ENCODE data around the gene FOXN3.
"Not testable (repeated sequence)": the region's sequence is repeated elsewhere in the genome, so short reads cannot be mapped to it uniquely, and the experiment has no call there.

The FOXN3 gene

GRCh38 chr14:89250655-89250975, 166.4 kb downstream of the FOXN3 start:
- DNase-seq (ENCODE audit: low read depth, low spot score) = not testable (repeated sequence)

DNA sequence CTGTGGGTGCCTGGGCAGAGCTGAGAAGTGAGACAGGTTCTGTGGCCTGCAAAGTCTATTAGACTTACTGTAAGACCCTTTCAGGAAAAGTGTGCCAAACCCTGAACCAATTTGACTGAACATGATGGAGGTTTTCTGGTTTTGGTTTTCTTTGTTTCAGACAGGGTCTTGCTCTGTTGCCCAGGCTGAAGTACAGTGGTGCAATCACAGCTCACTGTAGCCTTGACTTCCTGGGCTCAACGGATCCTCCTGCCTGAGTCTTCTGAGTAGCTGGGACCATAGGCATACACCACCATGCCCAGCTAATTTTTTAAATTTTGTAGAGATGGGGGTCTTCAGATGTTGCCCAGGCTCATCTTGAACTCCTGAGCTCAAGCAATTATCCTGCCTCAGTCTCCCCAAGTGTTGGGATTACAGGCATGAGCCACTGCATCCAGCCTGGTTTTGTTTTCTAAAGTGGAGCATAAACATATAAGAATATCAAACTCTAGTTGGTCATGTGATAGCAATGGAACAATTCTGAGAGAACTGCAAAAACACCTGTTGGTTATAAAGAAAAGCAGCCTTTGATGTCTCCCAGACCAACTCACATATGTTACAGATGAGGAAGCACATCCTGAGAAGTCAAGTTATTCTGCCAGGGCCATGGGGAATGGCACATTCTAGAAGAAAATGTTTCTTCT, 166.9 kb downstream of the FOXN3 start:
- no peak for DNase-seq (ENCODE audit: low read depth, low spot score)

GRCh38 chr14:89249065-89249695, 167.9 kb downstream of the FOXN3 start:
- DNase-seq (ENCODE audit: low read depth, low spot score) = peak; percentile 49

DNA sequence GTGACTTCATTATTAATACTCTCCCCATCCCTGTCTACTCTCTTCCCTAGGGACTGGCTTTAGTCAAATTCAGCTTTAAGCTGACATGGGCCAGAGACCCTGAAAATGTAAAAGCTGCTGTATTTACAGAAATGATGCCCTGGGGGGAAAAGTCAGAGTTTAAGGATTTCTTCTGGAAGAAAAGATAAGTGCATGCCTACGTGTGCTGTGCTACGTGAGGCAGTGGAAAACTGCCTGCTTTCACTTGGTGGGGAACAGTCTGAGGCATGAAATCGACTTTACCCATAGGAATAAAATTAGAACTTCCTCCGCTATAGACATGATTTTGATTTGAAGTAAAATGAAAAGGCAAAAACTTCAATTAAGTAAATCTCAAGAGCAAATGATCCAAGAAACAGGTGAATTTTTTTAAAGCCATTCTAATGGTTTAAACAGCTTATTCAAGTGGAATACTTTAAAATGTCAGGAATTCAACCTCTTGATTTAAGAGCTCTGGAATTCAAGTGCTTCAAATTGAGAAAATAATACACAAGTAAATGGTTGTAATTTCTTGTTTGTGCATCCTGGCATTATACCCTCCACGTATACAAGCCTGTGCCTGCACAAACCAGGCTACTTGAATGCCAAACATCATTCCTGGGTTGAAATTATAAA, 168.5 kb downstream of the FOXN3 start:
- no peak for DNase-seq (ENCODE audit: low read depth, low spot score)

DNA sequence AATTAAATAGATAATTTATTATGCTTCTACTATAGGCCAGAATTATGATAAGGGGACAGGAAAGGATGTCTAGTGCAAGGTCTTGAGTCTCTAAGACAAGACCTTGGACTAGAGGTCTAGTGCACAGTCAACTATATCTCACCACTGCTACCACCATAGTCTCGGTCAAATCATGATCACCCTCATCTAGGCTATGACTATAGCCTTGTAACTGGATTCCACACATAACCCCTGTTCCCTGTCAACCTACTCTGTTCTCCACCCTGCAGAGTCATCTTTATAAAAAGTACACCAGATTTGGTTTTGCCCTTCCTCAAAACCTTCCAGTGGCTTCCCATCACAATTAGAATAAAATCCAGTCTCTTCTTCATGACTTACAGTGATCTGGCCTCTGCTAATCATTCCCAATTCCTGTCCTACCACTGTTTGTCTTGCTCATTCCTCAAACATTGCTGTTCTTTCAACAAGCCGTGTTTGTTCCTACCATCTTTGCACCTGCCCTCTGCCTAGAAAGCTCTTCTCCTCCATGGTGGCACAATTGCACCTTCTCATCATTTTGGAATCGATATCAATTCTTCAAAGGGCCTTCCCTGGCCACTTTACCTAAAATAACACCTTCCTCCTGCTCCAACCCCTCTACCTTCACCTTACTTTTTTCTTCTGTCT, 169.4 kb downstream of the FOXN3 start:
- DNase-seq (ENCODE audit: low read depth, low spot score) = no peak

- DNase-seq (ENCODE audit: low read depth, low spot score) = no peak
Observed at GRCh38 chr14:89246290-89246689, 170.7 kb downstream of the FOXN3 start.

- no peak for DNase-seq (ENCODE audit: low read depth, low spot score)
Observed at GRCh38 chr14:89245802-89246201, 171.2 kb downstream of the FOXN3 start.

DNA sequence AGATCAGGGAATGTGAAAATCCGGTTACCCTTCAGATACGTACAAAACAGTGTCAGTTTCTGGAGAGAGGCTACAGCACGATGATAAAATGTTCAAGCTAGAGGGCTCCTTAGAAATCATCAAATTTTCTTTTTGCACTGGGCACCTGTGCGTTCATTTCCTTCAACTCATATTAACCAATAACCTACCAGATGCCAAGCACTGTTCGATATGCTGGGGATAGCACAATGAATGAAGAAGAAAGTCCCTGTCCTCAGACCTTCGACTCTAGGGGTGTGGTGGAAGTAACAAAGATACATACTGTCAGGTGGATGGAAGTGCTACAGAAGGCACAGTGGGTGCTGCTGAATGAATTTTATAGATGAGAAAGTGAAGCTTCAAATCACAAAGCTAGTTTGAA, 172.3 kb downstream of the FOXN3 start:
- DNase-seq (ENCODE audit: low read depth, low spot score) = no peak

DNA sequence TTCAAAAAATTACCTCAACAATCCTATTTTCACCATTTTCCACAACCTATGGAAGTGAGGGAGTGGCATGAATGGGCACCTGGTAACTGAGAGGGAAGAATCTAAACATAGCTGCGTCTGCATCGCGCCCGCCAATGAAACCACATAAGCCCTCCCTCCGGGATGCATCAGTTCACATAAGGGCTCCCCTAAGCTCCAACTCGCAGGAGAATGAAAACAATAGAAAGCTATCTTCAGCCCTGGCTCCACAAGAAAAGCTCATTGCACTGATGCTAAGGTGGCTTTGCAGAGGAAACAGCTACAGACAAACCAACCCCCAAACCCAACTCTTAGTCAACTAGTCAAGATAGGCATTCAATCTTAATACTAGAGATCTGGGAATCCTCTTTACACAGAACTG, 173.3 kb downstream of the FOXN3 start:
- DNase-seq (ENCODE audit: low read depth, low spot score) = no peak

DNA sequence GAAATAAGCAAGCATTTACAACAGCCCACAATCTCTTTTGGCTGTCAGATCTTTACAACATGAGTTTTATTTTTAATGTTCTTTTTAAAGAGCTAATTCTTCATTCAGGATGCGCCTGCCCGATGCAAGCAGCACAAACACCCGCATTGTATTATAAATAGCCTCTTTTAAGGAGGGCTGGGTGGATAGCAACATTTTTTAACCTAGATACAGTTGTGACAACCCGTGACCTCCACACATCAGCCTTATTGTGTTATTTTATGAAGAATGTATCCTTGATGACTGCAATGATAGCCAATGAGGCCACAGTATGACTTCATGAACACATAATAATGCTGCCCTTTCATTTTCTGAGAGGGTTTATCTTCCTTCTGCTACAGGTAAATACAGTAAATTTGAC, 173.7 kb downstream of the FOXN3 start:
- DNase-seq (ENCODE audit: low read depth, low spot score) = no peak

GRCh38 chr14:89242652-89243279, 174.3 kb downstream of the FOXN3 start:
- DNase-seq (ENCODE audit: low read depth, low spot score) = no peak

DNA sequence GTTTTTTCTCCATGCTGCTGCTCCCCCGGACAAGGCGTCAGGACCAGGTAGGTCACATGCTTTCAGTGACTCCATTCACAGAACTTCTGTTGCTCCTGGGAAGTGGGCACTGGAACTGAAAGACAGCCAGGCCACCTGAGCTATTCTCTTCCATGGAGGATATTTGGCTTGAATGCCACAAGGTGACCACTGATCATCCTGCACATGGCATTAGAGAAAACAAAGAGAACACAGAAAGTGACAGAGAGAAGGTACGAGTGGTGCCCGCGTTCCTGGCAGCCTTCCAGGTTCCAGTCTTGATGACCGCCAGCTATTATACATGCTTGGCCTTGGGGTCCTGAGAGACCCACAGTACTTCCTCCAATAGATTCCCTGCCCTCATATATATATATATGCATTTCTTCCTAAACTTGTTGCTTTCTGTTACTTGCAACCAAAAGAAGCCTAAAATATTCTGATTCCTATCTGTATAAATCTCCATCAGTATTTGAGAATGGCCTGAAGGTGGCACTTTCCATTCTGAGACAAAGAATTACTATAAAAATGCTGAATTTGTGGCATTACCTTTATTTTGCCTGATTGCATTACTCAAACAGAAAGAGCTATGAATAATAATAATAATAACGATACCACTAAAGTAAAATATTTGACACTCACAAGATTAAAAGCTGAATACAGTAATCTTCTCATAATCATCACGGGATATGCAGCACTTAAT, 174.9 kb downstream of the FOXN3 start:
- no peak for DNase-seq (ENCODE audit: low read depth, low spot score)

GRCh38 chr14:89241257-89241656, 175.8 kb downstream of the FOXN3 start:
- no peak for DNase-seq (ENCODE audit: low read depth, low spot score)

GRCh38 chr14:89240414-89240813, 176.6 kb downstream of the FOXN3 start:
- DNase-seq (ENCODE audit: low read depth, low spot score) = no peak

DNA sequence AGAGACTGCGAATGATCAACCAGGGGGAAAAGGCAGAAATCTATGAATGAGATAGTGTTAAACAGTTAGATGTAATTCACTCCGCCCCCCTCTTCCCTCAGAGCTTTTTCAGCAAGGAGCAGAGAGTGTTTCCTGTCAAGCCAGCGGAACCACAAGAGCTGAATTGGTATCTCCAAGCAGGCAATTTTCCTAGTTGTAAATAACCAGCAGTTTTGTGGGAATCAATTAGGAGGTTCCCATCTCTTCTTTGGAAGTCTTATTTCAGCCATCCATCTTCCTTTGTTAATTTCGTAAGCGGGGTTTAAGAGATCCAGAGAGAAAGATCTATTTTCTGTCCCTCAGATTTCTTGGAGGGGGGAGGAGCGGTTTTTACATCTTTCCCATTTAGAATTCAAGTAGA, 178.0 kb downstream of the FOXN3 start:
- no peak for DNase-seq (ENCODE audit: low read depth, low spot score)

DNA sequence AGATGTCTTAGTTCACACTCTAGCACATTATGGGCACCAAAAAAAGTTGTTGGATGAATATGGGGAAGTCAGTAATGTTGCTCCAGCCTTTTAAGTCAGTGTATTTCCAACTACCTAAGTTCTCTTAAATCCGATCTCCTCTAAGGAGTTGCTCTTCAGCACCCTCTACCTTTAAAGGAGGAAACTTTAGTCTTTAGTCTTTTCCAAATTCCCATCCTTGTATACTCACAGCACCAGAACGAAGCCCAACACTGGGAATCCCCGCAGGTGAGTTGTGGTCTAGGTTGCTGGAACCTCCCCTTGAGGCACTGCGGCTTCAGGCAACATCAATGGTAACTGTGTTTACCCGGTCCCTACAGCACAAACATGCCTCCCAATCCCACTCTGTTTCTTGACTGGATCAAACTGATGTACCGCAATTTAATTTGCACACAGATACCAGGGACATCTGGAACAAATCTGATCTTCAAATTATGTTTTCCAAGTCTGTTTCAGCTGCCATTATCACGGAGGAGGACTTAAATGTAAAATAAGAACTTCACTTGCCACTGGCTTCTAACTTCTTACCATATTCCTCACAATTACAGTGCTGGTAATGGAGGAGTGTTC, 179.0 kb downstream of the FOXN3 start:
- DNase-seq (ENCODE audit: low read depth, low spot score) = peak; percentile 50

DNA sequence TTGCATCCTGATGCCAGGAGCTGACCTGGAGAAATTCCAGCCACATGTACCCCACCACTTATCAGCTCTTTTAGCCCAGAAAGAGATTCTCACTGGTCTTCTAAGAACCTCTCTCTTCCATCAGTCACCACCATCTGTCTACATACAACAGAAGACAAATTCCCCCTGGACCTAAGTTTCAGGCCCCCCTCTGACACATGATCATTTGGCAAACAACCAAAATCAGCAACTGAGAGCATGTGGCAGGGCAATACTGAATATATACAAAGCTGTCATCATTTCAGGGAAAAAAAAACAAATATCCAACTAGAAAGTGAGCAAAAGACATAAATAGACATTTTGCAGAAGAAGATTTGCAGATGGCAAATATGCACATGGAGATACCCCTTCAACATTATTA, 180.2 kb downstream of the FOXN3 start:
- DNase-seq (ENCODE audit: low read depth, low spot score) = no peak

DNA sequence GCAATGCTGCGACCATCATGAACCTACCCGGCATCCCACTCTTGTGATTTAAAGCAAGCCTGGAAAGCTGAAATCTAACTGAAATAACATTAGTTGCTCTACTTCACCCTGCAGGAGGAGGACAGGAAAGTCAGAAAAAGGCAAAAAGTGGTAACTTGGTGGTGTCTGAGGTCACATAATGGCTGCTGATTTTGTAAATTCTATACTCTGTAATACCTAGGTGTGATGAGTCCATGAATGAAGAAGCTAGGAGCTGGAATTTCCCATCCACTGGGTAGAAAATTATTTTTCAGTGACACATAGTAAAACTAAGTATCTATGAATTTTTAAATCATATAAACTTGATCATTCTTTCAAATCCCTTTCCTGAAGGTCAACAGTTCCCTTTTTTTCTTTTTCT, 183.8 kb downstream of the FOXN3 start:
- no peak for DNase-seq (ENCODE audit: low read depth, low spot score)

- no peak for DNase-seq (ENCODE audit: low read depth, low spot score)
Observed at GRCh38 chr14:89232265-89233070, 184.6 kb downstream of the FOXN3 start.

DNA sequence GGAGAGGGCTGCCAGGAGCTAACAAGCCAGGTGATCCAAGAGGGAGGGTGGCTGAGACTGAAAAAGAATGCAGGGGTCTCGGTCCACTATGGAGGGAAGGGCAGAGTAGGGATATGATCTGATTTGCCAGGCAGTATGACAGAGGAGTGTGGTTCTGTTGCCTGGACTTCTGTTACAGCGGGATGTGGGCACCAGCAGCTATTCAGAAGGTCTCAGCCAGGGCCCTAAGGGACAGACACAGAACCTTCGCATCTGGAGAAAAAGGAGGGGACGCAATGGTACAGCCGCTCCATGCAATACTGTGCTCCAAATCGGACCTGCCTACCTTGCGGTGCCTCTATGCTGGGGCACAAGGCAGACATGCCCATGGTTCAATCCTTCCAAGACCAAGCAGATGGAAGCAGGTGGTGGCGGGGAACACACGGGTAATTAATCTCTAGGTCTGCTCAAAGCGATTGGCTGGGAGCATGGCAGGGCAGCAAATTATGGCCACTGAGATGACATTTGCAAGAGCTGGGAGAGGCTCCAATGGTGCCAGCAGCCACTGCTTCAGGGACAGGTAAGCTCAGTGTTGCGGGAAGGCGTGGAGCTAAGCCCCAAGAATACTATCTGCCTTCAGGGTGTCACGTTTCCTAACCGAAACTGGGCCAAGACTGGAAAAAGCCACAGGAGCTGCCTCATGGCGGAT, 185.5 kb downstream of the FOXN3 start:
- DNase-seq (ENCODE audit: low read depth, low spot score) = no peak

Data from ELF-1 (cell line).